Heart left ventricle (tissue), 13 donors: ENCODE results near the gene CDKN2B.

Experiments used
- POLR2A ChIP-seq, 2 donors: fragments of 450-650 bp; IDR thresholded peaks; one replicate each; pipeline ENCODE4 v1.6.1; 2017; ENCODE audit warnings: antibody characterized with exemption in 2 of 2, mild to moderate bottlenecking in 2 of 2, moderate library complexity in 2 of 2
- TF ChIP-seq, protein P1 (sequence below), 12 donors: fragments of 200-600 bp; sonication (generic) in 4 of 12; IDR thresholded peaks; one replicate each; pipeline versions ENCODE4 v1.5.0 to v1.8.0; 2018 to 2022; ENCODE audit warnings: antibody characterized with exemption in 12 of 12, mild to moderate bottlenecking in 5 of 12
- donor health status: ischemic (EF 13 %, LVEDD 7.1; RV severe dilation, severe dysfunction).
- donor health status: DM: no; HTN: yes; CAD: no.
- donor health status: DM: no; HTN: no; CAD: no.
- donor health status: ischemic (EF 25% LVEDD 6.9; RV normal size, moderate dysfunction).
- donor health status: ischemic (EF 25% LVEDD 5.7; RV mildly dilated, moderate dysfunction).
- donor health status: ischemic (EF 35%, LVEDD 5.7; RV mildly dilated, moderate dysfunction).
- donor health status: nonischemic (EF 11% LVEDD 7.7; RV severe dilation, severe dysfunction).
- donor health status: DM: yes; HTN: yes; CAD: no.
- donor health status: PGD.
- donor health status: ischemic (EF 29% LVEDD 5.4; RV normal size, mild dysfunction).
- donor health status: nonischemic (EF 23%, LVEDD 6.1; RV moderate dilation, normal function).

DNA sequence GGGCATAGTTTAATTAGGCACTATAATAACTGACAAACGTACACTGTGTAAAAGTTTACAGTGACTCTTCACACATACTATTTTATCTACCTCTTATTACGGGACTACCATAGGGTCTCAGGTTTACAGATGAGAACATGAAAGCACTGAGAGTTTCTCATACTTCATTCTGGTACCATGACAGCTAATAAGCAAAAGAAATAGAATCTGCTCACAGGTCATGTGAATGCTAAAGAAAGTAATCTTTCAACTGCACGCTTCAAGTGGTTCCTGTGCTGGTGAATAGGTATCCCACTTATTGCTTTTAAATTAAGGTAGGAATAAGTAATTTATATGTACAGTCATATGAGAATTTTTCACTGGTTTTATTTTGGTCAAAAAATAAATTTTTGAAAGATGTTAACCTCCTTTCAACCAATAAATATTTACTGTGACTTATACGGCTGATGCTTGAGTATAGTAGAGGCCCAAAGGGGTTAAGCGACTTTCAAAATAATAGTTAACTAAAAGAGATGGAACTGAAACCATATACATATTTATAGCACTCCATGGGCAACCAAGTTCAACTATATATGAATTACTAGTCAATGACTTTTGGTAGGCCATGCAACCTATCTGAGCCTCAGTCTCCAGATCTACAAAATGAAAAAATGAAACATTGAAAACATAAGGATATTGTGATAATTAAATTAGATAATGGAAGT is 23.0 kb downstream of the CDKN2B start:
- TF ChIP-seq, protein P1, sequence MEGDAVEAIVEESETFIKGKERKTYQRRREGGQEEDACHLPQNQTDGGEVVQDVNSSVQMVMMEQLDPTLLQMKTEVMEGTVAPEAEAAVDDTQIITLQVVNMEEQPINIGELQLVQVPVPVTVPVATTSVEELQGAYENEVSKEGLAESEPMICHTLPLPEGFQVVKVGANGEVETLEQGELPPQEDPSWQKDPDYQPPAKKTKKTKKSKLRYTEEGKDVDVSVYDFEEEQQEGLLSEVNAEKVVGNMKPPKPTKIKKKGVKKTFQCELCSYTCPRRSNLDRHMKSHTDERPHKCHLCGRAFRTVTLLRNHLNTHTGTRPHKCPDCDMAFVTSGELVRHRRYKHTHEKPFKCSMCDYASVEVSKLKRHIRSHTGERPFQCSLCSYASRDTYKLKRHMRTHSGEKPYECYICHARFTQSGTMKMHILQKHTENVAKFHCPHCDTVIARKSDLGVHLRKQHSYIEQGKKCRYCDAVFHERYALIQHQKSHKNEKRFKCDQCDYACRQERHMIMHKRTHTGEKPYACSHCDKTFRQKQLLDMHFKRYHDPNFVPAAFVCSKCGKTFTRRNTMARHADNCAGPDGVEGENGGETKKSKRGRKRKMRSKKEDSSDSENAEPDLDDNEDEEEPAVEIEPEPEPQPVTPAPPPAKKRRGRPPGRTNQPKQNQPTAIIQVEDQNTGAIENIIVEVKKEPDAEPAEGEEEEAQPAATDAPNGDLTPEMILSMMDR (IDR thresholded peaks at IDR 0.05), result no peak
- no peak for TF ChIP-seq POLR2A (IDR thresholded peaks at IDR 0.05)
